ENCODE data around the gene JPT1. TPM values are rescaled to one million over a fixed set of nuclear protein-coding genes. Genes with fewer than 3 reads are reported as not detected.

Gene JPT1
- total and polyA plus RNA-seq, 8 donors: 8.0 to 405 (median 115) TPM

DNA sequence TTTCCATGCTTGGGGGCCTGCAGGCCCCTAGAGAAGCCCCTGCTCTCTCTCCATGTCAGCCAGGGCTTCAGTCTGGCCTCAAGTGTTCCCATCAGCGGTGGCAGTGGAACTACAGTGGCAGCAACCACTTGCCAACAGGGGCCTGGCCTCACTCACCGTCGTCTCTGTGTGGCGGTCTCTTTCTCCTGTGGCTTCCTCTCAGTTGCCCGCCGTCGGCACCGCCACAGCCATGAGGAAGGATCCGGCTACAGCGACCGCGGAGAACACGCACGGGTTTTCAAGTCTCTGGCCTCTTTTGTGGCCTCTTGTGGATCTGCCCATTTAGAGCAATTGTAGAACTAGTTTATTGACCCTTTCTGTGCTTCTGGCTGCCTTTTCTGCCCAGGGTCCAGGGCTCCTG lies 36.0 kb downstream of the JPT1 start:
- H3K27ac ChIP-seq: peak overlapping the region in 1 of 5 donors; percentile 47
- H3K27me3 ChIP-seq: no peaks in the 10 kb centered on the region
- intact Hi-C loops (cut with DNase I; ENCODE audit: low total_unique reads): loop anchor here (10.0 kb wide), 1 partner anchor 56 kb away; no protein-coding TSS in a partner anchor
- peaks cover 0 to 37% (median 20%) of the 10 kb centered on the region in 4 donors for H3K36me3 ChIP-seq
- DNase-seq: no peak
- TF ChIP-seq EP300 (IDR thresholded peaks at IDR 0.05) (no peak), POLR2AphosphoS5 (IDR thresholded peaks at IDR 0.05) (no peak), CTCF (IDR thresholded peaks at IDR 0.05) (no peak), POLR2A (IDR thresholded peaks at IDR 0.05) (no peak)
- H3K4me1 ChIP-seq: peaks cover 14 to 58% (median 30%) of the 10 kb centered on the region in 4 donors
- no peaks in the 10 kb centered on the region for H3K9me3 ChIP-seq
- 91 to 95% (median 94%) methylated on average over 13 to 14 of the region's 14 CpGs for WGBS, 5 donors
- H3K4me3 ChIP-seq: no peak overlapping the region

- no peaks in the 10 kb centered on the region for H3K27me3 ChIP-seq
- WGBS, 5 donors: 71 to 82% (median 79%) methylated on average over 9 of the region's 9 CpGs
- no peaks in the 10 kb centered on the region for H3K9me3 ChIP-seq
- H3K4me3 ChIP-seq: no peak overlapping the region
- H3K4me1 ChIP-seq: peaks cover 14 to 57% (median 33%) of the 10 kb centered on the region in 4 donors
- peaks cover 0 to 37% (median 22%) of the 10 kb centered on the region in 4 donors for H3K36me3 ChIP-seq
- TF ChIP-seq CTCF (IDR thresholded peaks at IDR 0.05) (no peak), POLR2A (IDR thresholded peaks at IDR 0.05) (no peak), EP300 (IDR thresholded peaks at IDR 0.05) (no peak), POLR2AphosphoS5 (IDR thresholded peaks at IDR 0.05) (no peak)
- peak in 1 of 2 donors; percentile 50 for DNase-seq
- intact Hi-C loops (cut with DNase I; ENCODE audit: low total_unique reads): loop anchor here (10.0 kb wide), 1 partner anchor 58 kb away; no protein-coding TSS in a partner anchor
- peak overlapping the region in 1 of 5 donors; percentile 21 for H3K27ac ChIP-seq
Observed at GRCh38 chr17:75116737-75117136, 37.6 kb downstream of the JPT1 start.

DNA sequence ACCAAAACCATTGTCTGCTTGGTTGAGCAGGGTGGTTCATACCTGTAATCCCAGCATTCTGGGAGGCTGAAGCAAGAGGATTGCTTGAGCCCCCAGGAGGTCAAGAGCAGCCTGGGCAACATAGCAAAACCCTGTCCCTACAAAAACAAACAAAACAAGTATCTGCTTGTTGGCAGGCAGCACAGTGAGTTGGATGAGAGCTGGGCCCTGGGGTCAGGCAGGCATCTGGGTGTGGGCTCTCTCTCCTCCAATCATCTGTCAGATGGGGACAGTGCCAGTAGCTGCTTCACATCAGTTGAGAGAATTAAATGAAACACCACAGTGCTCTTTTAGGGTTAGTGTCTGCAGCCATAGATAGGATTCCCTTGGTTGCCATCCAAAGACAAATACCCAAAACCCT lies 38.8 kb downstream of the JPT1 start:
- Histone ChIP-seq H3K36me3 (peaks cover 0 to 29% (median 12%) of the 10 kb centered on the region in 4 donors), H3K4me3 (no peak overlapping the region), H3K27me3 (no peaks in the 10 kb centered on the region), H3K27ac (peak overlapping the region in 2 of 5 donors; percentile 89 to 91), H3K9me3 (no peaks in the 10 kb centered on the region), H3K4me1 (peaks cover 21 to 69% (median 45%) of the 10 kb centered on the region in 4 donors)
- TF ChIP-seq EP300 (IDR thresholded peaks at IDR 0.05): no peak
- no peak for DNase-seq
- intact Hi-C loops (cut with DNase I; ENCODE audit: low total_unique reads): loop anchor here (10.0 kb wide), 1 partner anchor 59 kb away; no protein-coding TSS in a partner anchor

DNA sequence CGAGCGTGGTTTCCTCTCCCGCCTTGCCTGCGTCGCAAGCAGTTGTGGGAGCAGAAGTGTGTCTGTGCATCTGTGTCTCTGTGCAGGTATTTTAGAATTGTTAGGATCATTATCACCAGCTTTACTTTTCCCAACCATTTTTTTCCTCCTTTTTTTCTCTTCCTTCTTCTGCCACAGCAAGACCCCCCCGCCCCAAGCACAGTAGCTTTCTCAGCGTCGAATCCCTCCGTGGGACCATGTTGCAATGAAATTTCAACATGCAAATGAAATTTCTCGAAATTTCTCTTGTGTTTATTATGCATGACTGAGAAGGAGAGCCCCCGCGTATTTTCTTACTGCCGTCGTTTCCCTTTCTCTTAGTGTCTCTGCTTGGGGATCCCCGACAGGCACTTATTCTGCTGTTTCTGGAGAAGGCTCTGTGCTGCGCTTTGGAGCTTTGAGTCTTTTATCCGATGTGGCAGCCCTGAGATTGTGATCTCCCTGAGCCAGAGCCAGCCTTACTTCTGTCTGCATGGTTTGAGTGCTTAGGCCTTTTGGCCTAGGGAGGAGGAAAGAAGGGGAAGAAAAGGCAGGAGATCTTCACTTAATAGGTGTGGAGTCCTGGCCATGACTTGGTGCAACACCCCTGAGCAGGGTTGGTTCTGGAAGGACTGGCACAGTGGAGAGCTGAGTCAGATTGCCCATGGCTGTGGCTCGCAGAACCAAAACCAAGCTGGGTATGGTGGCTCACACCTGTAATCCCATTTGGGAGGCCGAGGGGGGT lies 39.6 kb downstream of the JPT1 start:
- peaks cover 0 to 22% (median 8%) of the 10 kb centered on the region in 4 donors for H3K36me3 ChIP-seq
- WGBS, 5 donors: 39 to 49% (median 43%) methylated on average over 19 of the region's 19 CpGs
- TF ChIP-seq POLR2A (IDR thresholded peaks at IDR 0.05) (no peak), POLR2AphosphoS5 (IDR thresholded peaks at IDR 0.05) (no peak), EP300 (IDR thresholded peaks at IDR 0.05) (no peak), CTCF (IDR thresholded peaks at IDR 0.05) (no peak)
- no peaks in the 10 kb centered on the region for H3K27me3 ChIP-seq
- H3K4me1 ChIP-seq: peaks cover 23 to 67% (median 50%) of the 10 kb centered on the region in 4 donors
- peak overlapping the region; percentile 84 to 91 (median 87) for H3K27ac ChIP-seq
- peak overlapping the region; percentile 46 to 61 (median 48) for H3K4me3 ChIP-seq
- intact Hi-C loops (cut with DNase I; ENCODE audit: low total_unique reads): loop anchor here (10.0 kb wide), 1 partner anchor 60 kb away; no protein-coding TSS in a partner anchor
- H3K9me3 ChIP-seq: no peaks in the 10 kb centered on the region
- no peak for DNase-seq

Data from stomach (tissue), 9 donors.